ENCODE results near the gene RASL11A.
"Not testable (repeated sequence)": the region's sequence is repeated elsewhere in the genome, so short reads cannot be mapped to it uniquely, and the experiment has no call there.

The RASL11A gene

DNA sequence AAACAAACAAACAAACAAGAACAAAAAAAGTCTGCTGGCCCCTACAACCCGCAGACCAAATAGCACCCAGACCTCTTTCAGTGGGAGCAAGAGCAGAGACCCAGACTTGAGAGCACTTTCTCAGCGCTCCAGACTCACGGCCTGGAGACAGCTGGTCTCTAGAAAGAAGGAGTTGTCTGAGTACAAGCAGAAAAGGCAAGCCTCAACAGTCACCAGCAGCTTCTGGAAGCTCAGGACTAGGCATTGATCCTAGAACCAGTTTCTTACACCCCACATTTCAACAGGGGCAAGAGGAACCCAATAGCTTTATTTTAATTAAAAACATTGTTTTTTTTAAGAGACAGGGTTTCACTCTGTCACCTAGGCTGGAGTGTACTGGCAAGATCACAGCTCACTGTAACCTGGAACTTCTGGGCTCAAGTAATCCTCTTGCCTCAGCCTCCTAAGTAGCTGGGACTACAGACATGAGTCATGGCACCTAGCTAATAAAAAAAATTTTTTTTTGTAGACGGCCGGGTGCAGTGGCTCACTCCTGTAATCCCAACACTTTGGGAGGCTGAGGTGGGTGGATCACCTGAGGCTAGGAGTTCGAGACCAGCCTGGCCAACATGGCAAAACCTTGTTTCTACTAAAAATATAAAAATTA lies 30.4 kb downstream of the RASL11A start:
- DNase-seq (ENCODE audit: low read depth): no peak

- DNase-seq (ENCODE audit: low read depth): no peak
These were observed 32.1 kb downstream of the RASL11A start for GRCh38 chr13:27302643-27303262.

- DNase-seq (ENCODE audit: low read depth): no peak
These were observed 33.5 kb downstream of the RASL11A start for GRCh38 chr13:27304099-27304498.

DNA sequence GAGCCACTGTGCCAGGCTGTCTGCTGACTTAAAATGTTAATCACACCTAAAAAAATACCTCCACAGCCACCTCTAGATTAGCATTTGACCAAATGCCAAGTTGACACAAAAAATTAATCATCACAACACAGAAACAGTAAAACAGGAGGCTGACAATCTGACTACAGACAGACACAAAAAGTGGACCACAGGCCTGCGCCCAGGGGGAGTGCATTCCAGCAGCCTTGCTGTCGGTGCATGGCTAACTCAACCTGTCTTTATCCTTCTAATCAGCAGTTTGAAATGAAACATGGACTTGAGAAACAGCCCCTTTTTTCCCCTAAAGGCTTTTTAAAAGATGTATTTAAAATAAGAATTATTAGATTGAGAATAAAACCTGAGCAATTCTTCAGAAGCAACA lies 34.0 kb downstream of the RASL11A start:
- DNase-seq (ENCODE audit: low read depth): no peak

- no peak for DNase-seq (ENCODE audit: low read depth)
These were observed 35.7 kb downstream of the RASL11A start for GRCh38 chr13:27306364-27306763.

DNA sequence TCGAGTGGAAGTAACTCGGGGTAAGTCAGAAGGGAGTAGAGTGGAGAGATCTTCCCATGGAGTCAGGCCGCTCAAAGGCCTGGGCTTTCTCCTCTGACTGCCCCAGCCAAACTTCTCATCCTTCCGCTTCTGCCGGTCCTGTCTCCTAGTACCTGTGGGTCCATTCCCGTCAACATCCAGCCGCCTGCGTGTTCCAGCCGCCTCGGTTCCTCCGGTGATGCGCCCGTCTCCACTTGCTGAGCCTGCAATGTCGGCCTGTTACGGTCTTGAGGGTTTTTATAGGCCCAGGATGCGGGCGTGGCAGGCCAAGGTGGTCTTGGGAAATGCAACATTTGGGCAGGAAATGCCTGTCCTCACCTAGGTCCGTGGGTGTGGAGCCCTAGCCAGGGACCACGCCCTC lies 38.3 kb downstream of the RASL11A start:
- DNase-seq (ENCODE audit: low read depth): no peak

DNA sequence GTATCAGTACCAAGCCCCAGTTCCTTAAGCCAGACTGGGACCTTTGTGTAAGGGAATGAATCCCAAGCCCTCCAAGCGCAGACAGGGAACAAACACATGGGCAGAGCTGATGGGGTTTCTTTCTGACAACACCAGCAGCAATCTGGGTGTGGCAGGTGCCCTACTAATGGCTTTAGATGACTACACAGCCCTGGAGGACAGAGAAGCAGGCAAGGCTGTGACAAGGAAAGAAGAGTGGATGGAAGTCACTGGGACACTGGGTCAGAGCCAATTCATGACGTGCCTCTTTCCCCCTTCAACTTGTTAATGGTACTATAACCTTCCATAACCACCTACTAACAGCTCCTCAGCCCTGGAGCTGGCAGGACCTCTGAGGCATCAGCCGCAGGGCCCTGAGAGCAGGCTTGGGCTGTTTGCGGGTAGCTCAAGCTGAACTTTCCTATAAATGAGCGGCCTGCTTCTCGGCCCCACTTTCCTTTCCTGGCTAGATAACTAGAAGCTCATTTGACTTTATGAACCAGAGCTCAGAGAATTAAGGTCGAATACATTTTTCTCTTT lies 38.9 kb downstream of the RASL11A start:
- DNase-seq (ENCODE audit: low read depth): no peak

GRCh38 chr13:27309967-27310598 lies 39.5 kb downstream of the RASL11A start:
- no peak for DNase-seq (ENCODE audit: low read depth)

GRCh38 chr13:27310946-27311345 lies 40.3 kb downstream of the RASL11A start:
- no peak for DNase-seq (ENCODE audit: low read depth)

- DNase-seq (ENCODE audit: low read depth): no peak
These were observed 41.0 kb downstream of the RASL11A start for GRCh38 chr13:27311518-27312210.

- DNase-seq (ENCODE audit: low read depth): no peak
These were observed 43.1 kb downstream of the RASL11A start for GRCh38 chr13:27313770-27314169.

DNA sequence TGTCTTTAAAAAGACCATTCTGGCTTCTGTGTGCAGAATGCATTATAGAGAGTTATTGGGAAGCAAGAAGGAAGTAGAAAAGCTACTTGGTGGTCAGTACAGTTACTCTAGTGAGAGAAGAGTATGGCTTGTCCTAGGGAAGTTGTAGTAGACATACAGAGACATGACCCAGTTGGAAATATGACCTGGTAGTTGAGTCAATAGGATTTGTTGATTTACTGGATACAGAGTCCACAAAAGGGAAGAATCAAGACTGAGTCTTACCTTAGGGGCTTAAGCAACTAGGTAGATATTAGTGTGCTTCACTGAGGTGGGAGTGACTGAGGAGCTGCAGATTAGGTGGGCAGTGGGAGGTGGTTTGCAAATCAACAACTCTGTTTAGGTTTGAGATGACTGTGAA lies 48.8 kb downstream of the RASL11A start:
- DNase-seq (ENCODE audit: low read depth): no peak

DNA sequence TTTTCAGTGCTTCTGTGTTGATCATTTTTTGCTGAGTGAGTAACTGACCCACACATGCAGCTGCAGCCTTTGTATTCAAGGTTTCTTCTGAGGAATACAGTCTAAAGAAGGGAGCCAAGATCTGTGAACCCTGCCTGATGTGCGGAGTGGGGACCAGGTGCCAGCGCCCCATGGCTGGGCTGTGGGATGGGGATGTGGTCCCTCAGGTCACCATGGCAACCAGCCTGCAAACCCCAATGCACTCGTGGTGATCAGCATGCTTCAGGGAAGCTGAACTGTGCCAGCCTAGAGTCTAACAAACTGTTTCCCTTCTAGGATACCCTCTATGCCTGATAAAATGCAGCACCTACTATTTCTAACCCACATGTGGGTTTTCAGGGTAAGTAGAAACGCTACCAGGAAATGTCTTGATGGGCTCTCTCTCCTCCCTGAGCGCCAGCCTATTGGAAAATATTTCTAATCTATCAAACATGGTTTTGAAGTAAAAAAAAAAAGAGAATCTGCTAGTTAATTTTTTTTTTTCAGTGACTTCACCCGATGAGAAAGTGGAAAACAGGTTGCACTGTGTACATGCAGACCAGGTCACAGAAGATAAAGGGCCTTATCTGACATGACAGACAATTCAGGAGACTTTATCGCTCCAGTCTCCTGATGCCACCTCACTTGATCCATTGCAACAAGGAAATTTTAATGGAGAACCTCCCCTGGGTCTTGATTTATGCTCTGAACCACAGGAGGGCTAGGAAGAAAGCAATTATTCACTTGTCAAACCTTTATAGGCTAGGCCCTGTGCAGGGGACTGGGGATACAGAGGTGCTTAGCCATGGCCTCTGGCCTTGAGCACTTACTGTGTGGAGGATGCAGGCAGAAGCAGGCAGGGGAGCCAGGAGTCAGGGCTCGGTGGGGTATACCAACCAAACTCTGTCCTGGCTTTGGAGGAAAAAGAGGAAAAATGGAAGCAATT lies 51.1 kb downstream of the RASL11A start:
- no peak for DNase-seq (ENCODE audit: low read depth)

DNA sequence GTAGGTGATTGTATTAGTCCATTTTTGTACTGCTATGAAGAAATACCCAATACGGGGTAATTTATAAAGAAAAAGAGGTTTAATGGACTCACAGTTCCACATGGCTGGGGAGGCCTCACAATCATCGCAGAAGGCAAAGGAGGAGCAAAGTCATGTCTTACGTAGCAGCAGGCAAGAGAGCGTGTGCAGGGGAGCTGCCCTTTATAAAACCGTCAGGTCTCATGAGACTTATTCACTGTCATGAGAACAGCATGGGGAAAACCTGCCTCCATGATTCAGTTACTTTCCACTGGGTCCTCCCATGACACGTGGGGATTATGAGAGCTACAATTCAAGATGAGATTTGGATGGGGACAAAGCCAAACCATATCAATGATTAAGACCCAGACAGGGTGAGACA lies 51.8 kb downstream of the RASL11A start:
- not testable (repeated sequence) for DNase-seq (ENCODE audit: low read depth)
